Panc1 (cell line): Measurements from ENCODE around the gene TBC1D22A.
"Not testable (repeated sequence)": the region's sequence is repeated elsewhere in the genome, so short reads cannot be mapped to it uniquely, and the experiment has no call there.

Source experiments
- POLR2AphosphoS5 ChIP-seq: IDR thresholded peaks from 2 replicates; pipeline ENCODE4 v1.6.1; 2012; ENCODE audit warnings: mild to moderate bottlenecking, low read depth, low read length, moderate library complexity
- SIN3A ChIP-seq: IDR thresholded peaks from 2 replicates; pipeline ENCODE4 v1.6.1; 2012; ENCODE audit warnings: low read depth, mild to moderate bottlenecking, low read length, moderate library complexity, borderline replicate concordance; ENCODE audit not compliant: insufficient read depth
- TF ChIP-seq, protein P1 (sequence below): fragments of 450-650 bp; IDR thresholded peaks from 2 replicates; pipeline ENCODE4 v1.5.1; 2017; ENCODE audit warnings: mild to moderate bottlenecking
- TF ChIP-seq, protein P2 (sequence below), 2 experiments: IDR thresholded peaks; 2 replicates each; pipeline ENCODE4 v1.6.1; 2011 to 2012; ENCODE audit warnings: low read depth in 2 of 2, control low read depth in 1 of 2, low read length in 1 of 2, mild to moderate bottlenecking in 1 of 2, moderate library complexity in 1 of 2; ENCODE audit not compliant: insufficient read depth in 1 of 2

DNA sequence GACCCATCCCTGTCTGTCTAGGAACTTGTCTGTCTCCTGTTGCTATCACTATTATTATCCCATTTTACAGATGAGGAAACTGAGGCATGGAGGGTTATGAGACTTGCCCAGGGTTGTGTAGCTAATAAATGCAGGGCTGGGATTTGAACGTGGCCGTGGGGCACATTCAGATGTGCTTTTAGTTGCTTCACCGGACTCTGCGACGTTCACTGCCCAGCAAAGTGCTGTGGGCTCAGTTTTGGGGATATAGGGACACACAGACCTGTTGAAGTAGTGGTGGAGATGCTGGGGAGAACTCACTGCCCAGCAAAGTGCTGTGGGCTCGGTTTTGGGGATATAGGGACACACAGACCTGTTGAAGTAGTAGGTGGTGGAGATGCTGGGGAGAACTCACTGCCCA is 405.5 kb downstream of the TBC1D22A start:
- TF ChIP-seq, protein P1, sequence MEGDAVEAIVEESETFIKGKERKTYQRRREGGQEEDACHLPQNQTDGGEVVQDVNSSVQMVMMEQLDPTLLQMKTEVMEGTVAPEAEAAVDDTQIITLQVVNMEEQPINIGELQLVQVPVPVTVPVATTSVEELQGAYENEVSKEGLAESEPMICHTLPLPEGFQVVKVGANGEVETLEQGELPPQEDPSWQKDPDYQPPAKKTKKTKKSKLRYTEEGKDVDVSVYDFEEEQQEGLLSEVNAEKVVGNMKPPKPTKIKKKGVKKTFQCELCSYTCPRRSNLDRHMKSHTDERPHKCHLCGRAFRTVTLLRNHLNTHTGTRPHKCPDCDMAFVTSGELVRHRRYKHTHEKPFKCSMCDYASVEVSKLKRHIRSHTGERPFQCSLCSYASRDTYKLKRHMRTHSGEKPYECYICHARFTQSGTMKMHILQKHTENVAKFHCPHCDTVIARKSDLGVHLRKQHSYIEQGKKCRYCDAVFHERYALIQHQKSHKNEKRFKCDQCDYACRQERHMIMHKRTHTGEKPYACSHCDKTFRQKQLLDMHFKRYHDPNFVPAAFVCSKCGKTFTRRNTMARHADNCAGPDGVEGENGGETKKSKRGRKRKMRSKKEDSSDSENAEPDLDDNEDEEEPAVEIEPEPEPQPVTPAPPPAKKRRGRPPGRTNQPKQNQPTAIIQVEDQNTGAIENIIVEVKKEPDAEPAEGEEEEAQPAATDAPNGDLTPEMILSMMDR = not testable (repeated sequence)
- TF ChIP-seq SIN3A, POLR2AphosphoS5: not testable (repeated sequence)
- TF ChIP-seq, protein P2, sequence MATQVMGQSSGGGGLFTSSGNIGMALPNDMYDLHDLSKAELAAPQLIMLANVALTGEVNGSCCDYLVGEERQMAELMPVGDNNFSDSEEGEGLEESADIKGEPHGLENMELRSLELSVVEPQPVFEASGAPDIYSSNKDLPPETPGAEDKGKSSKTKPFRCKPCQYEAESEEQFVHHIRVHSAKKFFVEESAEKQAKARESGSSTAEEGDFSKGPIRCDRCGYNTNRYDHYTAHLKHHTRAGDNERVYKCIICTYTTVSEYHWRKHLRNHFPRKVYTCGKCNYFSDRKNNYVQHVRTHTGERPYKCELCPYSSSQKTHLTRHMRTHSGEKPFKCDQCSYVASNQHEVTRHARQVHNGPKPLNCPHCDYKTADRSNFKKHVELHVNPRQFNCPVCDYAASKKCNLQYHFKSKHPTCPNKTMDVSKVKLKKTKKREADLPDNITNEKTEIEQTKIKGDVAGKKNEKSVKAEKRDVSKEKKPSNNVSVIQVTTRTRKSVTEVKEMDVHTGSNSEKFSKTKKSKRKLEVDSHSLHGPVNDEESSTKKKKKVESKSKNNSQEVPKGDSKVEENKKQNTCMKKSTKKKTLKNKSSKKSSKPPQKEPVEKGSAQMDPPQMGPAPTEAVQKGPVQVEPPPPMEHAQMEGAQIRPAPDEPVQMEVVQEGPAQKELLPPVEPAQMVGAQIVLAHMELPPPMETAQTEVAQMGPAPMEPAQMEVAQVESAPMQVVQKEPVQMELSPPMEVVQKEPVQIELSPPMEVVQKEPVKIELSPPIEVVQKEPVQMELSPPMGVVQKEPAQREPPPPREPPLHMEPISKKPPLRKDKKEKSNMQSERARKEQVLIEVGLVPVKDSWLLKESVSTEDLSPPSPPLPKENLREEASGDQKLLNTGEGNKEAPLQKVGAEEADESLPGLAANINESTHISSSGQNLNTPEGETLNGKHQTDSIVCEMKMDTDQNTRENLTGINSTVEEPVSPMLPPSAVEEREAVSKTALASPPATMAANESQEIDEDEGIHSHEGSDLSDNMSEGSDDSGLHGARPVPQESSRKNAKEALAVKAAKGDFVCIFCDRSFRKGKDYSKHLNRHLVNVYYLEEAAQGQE (IDR thresholded peaks at IDR 0.05; ENCODE audit: insufficient read depth in 1 of 2, low read depth in 2 of 2, low read length in 1 of 2) = not testable (repeated sequence)
